NCI-H1694 (cell line): ENCODE measurements around the gene STT3A.
"Not testable (repeated sequence)": the region's sequence is repeated elsewhere in the genome, so short reads cannot be mapped to it uniquely, and the experiment has no call there.

ENCODE experiments used
- DNase-seq: peaks from one replicate; lab custom pipeline; 2025; lab: John Stamatoyannopoulos, UW

Gene STT3A

GRCh38 chr11:125592305-125593113, at the start of gene STT3A:
STT3A (plus strand) TSS chr11:125592852; CDS start chr11:125595916, 3,064 bp downstream.
- peak; percentile 90 for DNase-seq

- DNase-seq: no peak
Measured at GRCh38 chr11:125550780-125551179, 41.9 kb upstream of the STT3A start.

- no peak for DNase-seq
Measured at GRCh38 chr11:125551835-125552342, 40.8 kb upstream of the STT3A start.

DNA sequence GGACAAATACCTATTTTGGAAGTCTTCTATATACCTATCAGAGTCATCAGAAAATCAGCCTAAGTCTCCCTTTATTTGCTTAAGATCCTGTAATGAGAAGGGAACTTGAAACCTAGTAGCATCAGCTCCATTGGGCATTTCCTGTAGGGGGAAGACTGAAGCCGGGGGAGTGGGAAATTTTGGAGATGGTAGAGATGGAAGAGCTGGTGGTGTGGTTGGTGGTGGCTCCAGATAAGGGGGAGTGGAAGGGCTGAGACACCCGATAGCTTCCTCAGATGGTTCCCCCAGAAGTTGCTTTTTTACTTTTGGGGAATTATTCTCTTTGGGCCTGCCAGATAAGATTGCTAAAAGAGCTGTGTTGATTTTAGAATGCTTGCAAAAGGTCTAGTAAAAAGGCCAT, 39.7 kb upstream of the STT3A start:
- DNase-seq: no peak

DNA sequence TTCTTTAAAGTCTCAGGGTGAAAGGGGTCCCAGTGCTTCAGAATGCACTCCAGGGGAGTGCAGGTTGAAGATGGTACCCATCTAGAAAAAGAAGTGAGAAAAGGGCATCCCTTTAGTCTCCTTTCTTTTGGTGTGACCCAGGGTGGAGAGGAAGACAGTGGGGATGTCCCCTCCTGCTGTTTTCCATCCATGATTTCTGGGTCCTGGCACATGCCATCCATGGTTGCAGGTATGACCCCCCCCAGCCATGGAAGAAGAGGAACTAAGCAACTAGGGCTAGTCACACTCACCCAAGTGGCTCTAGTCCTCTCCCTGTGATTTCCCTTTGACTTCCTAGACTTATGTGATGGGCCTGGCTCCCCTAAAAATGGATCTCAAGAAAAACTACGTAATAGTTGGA, 39.3 kb upstream of the STT3A start:
- no peak for DNase-seq

DNA sequence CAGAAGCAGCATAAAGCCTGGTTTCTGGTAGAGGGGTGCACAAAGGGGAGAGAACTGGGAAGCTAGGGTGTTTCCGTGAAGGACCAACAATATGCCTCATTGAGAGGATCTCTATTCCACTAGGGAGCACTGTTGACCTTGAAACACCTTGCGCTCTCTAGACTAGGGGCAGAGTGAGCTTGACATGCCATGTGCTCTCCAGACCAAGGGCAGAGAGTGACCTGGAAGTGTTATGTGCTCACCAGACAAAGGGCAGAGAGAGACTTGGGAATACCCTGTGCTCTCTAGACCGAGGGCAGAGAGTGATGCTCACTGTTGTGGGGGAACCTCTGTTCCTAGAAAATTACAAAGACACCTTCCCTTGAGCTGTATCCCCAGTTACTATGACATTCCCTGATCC, 38.6 kb upstream of the STT3A start:
- DNase-seq: no peak

- DNase-seq: no peak
Measured at GRCh38 chr11:125559888-125560287, 32.8 kb upstream of the STT3A start.

DNA sequence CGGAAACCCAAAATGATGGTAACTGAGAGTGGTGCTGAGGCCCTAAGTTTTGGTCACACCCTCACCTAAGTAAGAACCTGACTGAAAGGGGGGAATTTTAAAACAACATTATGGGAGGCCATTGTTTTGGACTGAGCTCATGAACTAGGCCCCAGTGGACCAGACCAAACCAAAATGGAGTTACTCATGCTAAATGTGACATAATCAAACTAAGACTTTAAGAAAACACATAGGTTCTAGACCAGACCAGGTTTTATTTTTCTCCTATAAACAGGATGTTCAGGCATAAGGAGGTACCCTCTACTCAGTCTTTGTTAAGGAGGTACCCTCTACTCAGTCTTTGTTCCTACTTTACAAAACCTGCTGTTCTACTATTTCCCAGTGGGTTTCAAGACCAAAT, 30.7 kb upstream of the STT3A start:
- DNase-seq: no peak

GRCh38 chr11:125562430-125562829, 30.2 kb upstream of the STT3A start:
- DNase-seq: no peak

GRCh38 chr11:125564357-125564756, 28.3 kb upstream of the STT3A start:
- no peak for DNase-seq

DNA sequence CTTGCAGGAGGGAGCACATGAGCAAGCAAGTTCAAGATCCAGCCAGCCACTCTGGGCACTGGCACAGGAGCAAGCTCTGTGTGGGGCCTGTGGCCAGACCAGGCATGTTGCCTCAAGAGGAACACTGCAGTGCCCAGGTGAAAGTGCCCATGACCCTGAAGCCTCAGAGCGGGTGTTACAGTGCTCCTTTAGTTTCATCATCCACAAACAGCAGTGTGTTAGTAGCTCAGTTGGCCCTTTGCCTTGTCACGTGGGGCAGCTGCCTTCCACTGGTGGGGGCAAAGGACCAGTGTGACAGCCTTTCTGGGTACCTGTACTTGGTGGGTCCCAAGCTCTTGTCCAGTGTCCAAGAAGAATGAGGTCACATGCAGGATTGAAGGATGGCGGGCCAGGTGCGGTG, 26.4 kb upstream of the STT3A start:
- DNase-seq: no peak

GRCh38 chr11:125568970-125569914, 23.4 kb upstream of the STT3A start, which contains the start of gene EI24:
EI24 (plus strand) TSS chr11:125569477; CDS start chr11:125572528, 3,051 bp downstream.
- peak; percentile 37 for DNase-seq

- no peak for DNase-seq
Measured at GRCh38 chr11:125569915-125570621, 22.6 kb upstream of the STT3A start.

DNA sequence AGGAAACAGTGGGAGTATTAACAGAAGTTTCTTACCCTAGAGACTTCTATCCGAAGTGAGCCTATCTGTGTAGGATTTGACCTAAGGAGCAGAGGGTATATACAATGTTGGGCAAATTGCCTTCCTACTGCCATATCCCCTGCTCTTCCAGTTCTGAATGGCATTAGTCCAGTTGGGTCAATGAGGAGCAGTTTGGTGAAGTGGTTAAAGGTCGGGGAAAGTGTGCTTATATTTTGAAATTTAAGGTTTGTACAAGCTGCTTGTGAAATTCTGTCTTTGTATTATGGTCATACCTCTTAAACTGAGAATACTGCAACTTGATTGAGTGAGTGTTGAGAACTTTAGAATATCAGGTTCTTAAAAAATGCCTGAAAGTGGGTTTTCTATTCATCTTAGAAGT, 21.7 kb upstream of the STT3A start:
- no peak for DNase-seq

DNA sequence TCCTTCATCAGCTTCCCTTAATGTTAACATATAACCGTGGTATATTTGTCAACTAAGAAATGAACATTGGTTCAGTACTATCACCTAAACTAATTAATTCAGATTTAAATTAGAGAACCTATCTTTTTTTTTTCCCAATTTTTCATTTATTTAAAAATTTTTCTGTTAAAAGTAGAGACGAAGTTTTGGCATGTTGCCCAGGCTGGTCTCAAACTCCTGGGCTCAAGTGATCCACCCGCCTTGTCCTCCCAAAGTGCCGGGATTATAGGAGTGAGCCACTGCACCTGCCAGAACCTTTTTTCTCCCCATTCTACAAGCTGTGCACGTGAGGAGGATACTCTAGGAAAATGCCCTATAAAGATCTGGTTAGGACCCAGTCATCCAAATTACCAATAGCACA, 19.7 kb upstream of the STT3A start:
- DNase-seq: no peak

GRCh38 chr11:125577181-125577580, 15.5 kb upstream of the STT3A start:
- not testable (repeated sequence) for DNase-seq

GRCh38 chr11:125578783-125579182, 13.9 kb upstream of the STT3A start:
- DNase-seq: no peak

DNA sequence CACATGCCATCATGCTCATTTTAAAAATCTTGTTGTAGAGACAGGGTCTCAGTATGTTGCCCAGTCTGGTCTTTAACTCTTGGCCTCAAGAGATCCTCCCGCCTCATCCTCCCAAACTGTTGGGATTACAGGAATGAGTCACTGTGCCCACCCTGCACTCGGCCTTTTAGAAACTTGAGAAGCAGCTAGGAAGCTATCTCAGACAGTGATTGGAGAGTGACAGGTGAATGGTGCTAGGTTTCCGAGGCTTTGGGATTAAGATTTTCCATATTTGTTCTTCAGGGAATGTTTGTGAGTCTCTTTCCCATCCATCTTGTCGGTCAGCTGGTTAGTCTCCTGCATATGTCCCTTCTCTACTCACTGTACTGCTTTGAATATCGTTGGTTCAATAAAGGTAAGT, 12.8 kb upstream of the STT3A start:
- DNase-seq: no peak

GRCh38 chr11:125583496-125583895, 9.2 kb upstream of the STT3A start:
- DNase-seq: no peak

DNA sequence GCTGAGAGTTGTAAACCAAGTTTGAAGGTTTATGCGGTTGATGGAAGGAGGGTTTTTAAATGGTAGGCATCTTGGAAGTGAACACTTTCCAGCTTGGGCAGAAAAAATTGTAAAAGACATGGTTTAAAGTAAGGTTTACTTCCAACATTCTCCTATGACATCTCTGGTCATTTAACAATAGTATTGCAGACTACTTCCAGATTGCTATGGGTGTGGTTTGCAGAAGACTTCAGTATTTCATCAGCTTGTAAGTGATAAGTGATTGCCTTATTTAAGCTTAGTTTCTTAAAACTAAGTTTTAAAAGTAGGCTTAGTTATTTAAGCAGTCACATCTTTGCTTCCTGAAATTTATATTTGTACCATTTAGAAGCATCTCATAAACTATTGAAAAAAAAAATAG, 7.2 kb upstream of the STT3A start:
- DNase-seq: no peak

GRCh38 chr11:125586623-125587022, 6.0 kb upstream of the STT3A start:
- no peak for DNase-seq

- no peak for DNase-seq
Measured at GRCh38 chr11:125587480-125587879, 5.2 kb upstream of the STT3A start.
